Activated naive CD8-positive, alpha-beta T cell treated with anti-CD3 and anti-CD28 coated beads, Interleukin-2, amount 10 ng/mL, durations not matched to agents 7 days and 5 days (primary cell): ENCODE results near the gene CDC45. TPM values are rescaled to one million over a fixed set of nuclear protein-coding genes. Genes with fewer than 3 reads are reported as not detected.

ENCODE experiments used
- ATAC-seq: fragments of 150-1000 bp; cut with Tn5 transposase; one replicate; pipeline ENCODE4 v1.10.0; 2021; ENCODE audit warnings: low read depth, moderate library complexity
- POLR2A ChIA-PET: fragments of 350-600 bp; sonication (Branson Sonifier 250); formaldehyde crosslinking; loops from one replicate; lab custom pipeline; 2021; ENCODE audit warnings: antibody characterized with exemption; lab: Charles Lee
- DNase-seq: peaks from one replicate; pipeline ENCODE4 v3.0.0; 2021
- H3K27ac Mint-ChIP-seq: one replicate; pipeline ENCODE4 v1.8.0; 2022; ENCODE audit warnings: mild to moderate bottlenecking, mixed read lengths
- H3K27me3 Mint-ChIP-seq: one replicate; pipeline ENCODE4 v1.8.0; 2022; ENCODE audit warnings: mild to moderate bottlenecking, moderate library complexity, mixed read lengths
- H3K36me3 Mint-ChIP-seq: one replicate; pipeline ENCODE4 v1.8.0; 2021; ENCODE audit warnings: mild to moderate bottlenecking, mixed read lengths
- H3K4me1 Mint-ChIP-seq: one replicate; pipeline ENCODE4 v1.8.0; 2021; ENCODE audit warnings: mixed read lengths
- H3K4me3 Mint-ChIP-seq: one replicate; pipeline ENCODE4 v1.8.0; 2022; ENCODE audit warnings: mild to moderate bottlenecking, moderate library complexity, mixed read lengths
- H3K9me3 Mint-ChIP-seq: one replicate; pipeline ENCODE4 v1.8.0; 2021; ENCODE audit warnings: mixed read lengths
- total RNA-seq, 2 experiments: library from RNA; stranded (reverse); gene quantifications; one replicate each; pipeline ENCODE4 v1.2.3, GENCODE V29; 2021

CDC45 gene
- total RNA-seq, 2 experiments from 2014 or later, result 54.2 to 56.1 TPM

DNA sequence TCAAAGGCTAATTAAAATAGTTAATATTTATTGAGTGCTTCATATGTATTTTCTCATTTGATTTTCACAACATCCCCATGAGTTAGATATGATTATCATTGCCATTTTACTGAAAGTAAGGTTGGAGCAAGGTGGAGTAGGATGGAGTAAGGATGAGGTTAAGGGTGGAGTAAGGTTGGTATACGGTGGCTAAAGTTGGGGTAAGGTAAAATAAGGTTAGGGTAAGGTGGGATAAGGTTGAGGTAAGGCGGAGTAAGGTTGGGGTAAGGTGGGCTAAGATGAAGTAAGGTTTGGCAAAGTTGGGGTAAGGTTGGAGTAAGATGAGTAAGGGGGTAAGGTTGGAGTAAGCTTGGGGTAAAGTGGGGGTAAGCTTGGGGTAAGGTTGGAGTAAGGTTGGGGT lies 90.3 kb downstream of the CDC45 start:
- Mint-ChIP-seq H3K4me1 (no peaks in the 10 kb centered on the region), H3K27me3 (peaks cover 3% of the 10 kb centered on the region), H3K4me3 (no peak overlapping the region), H3K36me3 (no peaks in the 10 kb centered on the region), H3K9me3 (no peaks in the 10 kb centered on the region), H3K27ac (no peak overlapping the region)
- POLR2A ChIA-PET, result no interaction called here
- no peak for DNase-seq
- no peak for ATAC-seq

Other genes starting within 250 kb of the CDC45 start
- gene CLTCL1, start 188.2 kb upstream of the CDC45 start, total RNA-seq, result 1 to 10 TPM in 1 of 2 experiments, under 1 TPM in 1; 0.62 to 1.3 TPM
- 10 to 100 TPM; 37.8 to 42.7 TPM for gene HIRA, start 48.2 kb upstream of the CDC45 start, total RNA-seq
- 10 to 100 TPM; 22.0 to 23.6 TPM for gene MRPL40, start 47.4 kb upstream of the CDC45 start, total RNA-seq
- 10 to 100 TPM; 42.2 to 47.4 TPM for gene C22orf39, start 32.2 kb upstream of the CDC45 start, total RNA-seq
- gene UFD1, start 727 bp upstream of the CDC45 start, total RNA-seq, result 10 to 100 TPM; 58.2 to 68.7 TPM
- gene CLDN5, start 44.5 kb downstream of the CDC45 start, total RNA-seq, result not detected
- gene SEPTIN5, start 234.6 kb downstream of the CDC45 start, total RNA-seq, result not detected
- not detected for gene GP1BB, start 243.6 kb downstream of the CDC45 start, total RNA-seq